ENCODE data around the gene NRCAM.

NRCAM gene

GRCh38 chr7:108114117-108114841 lies 342.0 kb downstream of the NRCAM start:
- DNase-seq, result peak; percentile 86

- DNase-seq, result no peak
Observed at GRCh38 chr7:108112683-108113082, 343.6 kb downstream of the NRCAM start.

GRCh38 chr7:108109221-108109908 lies 346.9 kb downstream of the NRCAM start:
- peak; percentile 80 for DNase-seq

GRCh38 chr7:108108131-108108530 lies 348.1 kb downstream of the NRCAM start:
- DNase-seq, result no peak

- DNase-seq, result no peak
Observed at GRCh38 chr7:108104324-108104723, 351.9 kb downstream of the NRCAM start.

- no peak for DNase-seq
Observed at GRCh38 chr7:108103558-108104298, 352.5 kb downstream of the NRCAM start.

- DNase-seq, result no peak
Observed at GRCh38 chr7:108102671-108103312, 353.4 kb downstream of the NRCAM start.

- DNase-seq, result no peak
Observed at GRCh38 chr7:108101759-108102158, 354.5 kb downstream of the NRCAM start.

GRCh38 chr7:108099713-108100112 lies 356.5 kb downstream of the NRCAM start:
- DNase-seq, result no peak

- DNase-seq, result peak; percentile 21
Observed at GRCh38 chr7:108097703-108098102, 358.5 kb downstream of the NRCAM start.
